Measurements from ENCODE around the gene PPP5C.

The PPP5C gene

GRCh38 chr19:46346821-46347571 is at the start of gene PPP5C:
PPP5C (plus strand) TSS chr19:46347087; CDS start chr19:46347097, 10 bp downstream.
- Histone ChIP-seq H3K4me2 (ENCODE audit: low read depth, low read length, poor library complexity, severe bottlenecking) (peak within 1 kb of the TSS; percentile 98), H2AFZ (ENCODE audit: low read length) (peak within 1 kb of the TSS; percentile 100), H3F3A (ENCODE audit: low read depth) (no peaks in the 10 kb centered on the region), H3K9me3 (ENCODE audit: insufficient read depth, low read depth, low read length) (no peaks in the 10 kb centered on the region), H3K4me1 (ENCODE audit: insufficient read depth, low read length, poor library complexity, severe bottlenecking) (peaks cover 49% of the 10 kb centered on the region), H3K79me2 (ENCODE audit: insufficient read depth, low read length) (peaks cover 50% of the 10 kb centered on the region), H4K20me1 (ENCODE audit: insufficient read depth, low read length, poor library complexity, severe bottlenecking) (peaks cover 36% of the 10 kb centered on the region), H3K27me3 (ENCODE audit: insufficient read depth, low read length, poor library complexity, severe bottlenecking) (no peaks in the 10 kb centered on the region), H3K4me3 (ENCODE audit: low read length, poor library complexity, severe bottlenecking) (peak within 1 kb of the TSS; percentile 100), H3K9ac (ENCODE audit: low read depth, low read length, poor library complexity, severe bottlenecking) (peak within 1 kb of the TSS; percentile 100), H3K9me2 (replicated peaks; ENCODE audit: low read depth, low read length) (no peaks in the 10 kb centered on the region), H3K36me3 (ENCODE audit: insufficient read depth, low read length) (peaks cover 2% of the 10 kb centered on the region; the same call in 1 of the 2 replicates)
- TF ChIP-seq EZH2phosphoT487 (IDR thresholded peaks at IDR 0.05; ENCODE audit: borderline replicate concordance) (no peak), CTCF (conservative IDR thresholded peaks at IDR 0.05; ENCODE audit: low read length) (peak; percentile 100)

- Histone ChIP-seq H3K9ac (ENCODE audit: low read depth, low read length, poor library complexity, severe bottlenecking) (no peak overlapping the region), H3K4me2 (ENCODE audit: low read depth, low read length, poor library complexity, severe bottlenecking) (no peak overlapping the region)
- no peak for TF ChIP-seq CTCF (conservative IDR thresholded peaks at IDR 0.05; ENCODE audit: low read length)
- TF ChIP-seq EZH2phosphoT487 (IDR thresholded peaks at IDR 0.05; ENCODE audit: borderline replicate concordance), result no peak
Observed at GRCh38 chr19:46297700-46298478, 49.0 kb upstream of the PPP5C start.

GRCh38 chr19:46298479-46299003 is 48.3 kb upstream of the PPP5C start:
- Histone ChIP-seq H3K79me2 (ENCODE audit: insufficient read depth, low read length) (no peaks in the 10 kb centered on the region), H3K4me1 (ENCODE audit: insufficient read depth, low read length, poor library complexity, severe bottlenecking) (peaks cover 8% of the 10 kb centered on the region), H3K27me3 (ENCODE audit: insufficient read depth, low read length, poor library complexity, severe bottlenecking) (no peaks in the 10 kb centered on the region), H3K4me3 (ENCODE audit: low read length, poor library complexity, severe bottlenecking) (peak overlapping the region; percentile 2), H2AFZ (ENCODE audit: low read length) (peak overlapping the region; percentile 56; the same call in 1 of the 2 replicates), H3K9ac (ENCODE audit: low read depth, low read length, poor library complexity, severe bottlenecking) (no peak overlapping the region), H3F3A (ENCODE audit: low read depth) (no peaks in the 10 kb centered on the region), H4K20me1 (ENCODE audit: insufficient read depth, low read length, poor library complexity, severe bottlenecking) (no peaks in the 10 kb centered on the region), H3K9me3 (ENCODE audit: insufficient read depth, low read depth, low read length) (no peaks in the 10 kb centered on the region), H3K36me3 (ENCODE audit: insufficient read depth, low read length) (no peaks in the 10 kb centered on the region), H3K9me2 (replicated peaks; ENCODE audit: low read depth, low read length) (no peaks in the 10 kb centered on the region), H3K4me2 (ENCODE audit: low read depth, low read length, poor library complexity, severe bottlenecking) (peak overlapping the region; percentile 51)
- TF ChIP-seq EZH2phosphoT487 (IDR thresholded peaks at IDR 0.05; ENCODE audit: borderline replicate concordance) (no peak), CTCF (conservative IDR thresholded peaks at IDR 0.05; ENCODE audit: low read length) (no peak)

More at GRCh38 chr19:46297700-46298478, 49.0 kb upstream of the PPP5C start:
- Histone ChIP-seq H3K9me3 (ENCODE audit: insufficient read depth, low read depth, low read length) (no peaks in the 10 kb centered on the region), H3F3A (ENCODE audit: low read depth) (no peaks in the 10 kb centered on the region), H3K79me2 (ENCODE audit: insufficient read depth, low read length) (no peaks in the 10 kb centered on the region), H3K4me3 (ENCODE audit: low read length, poor library complexity, severe bottlenecking) (no peak overlapping the region), H3K9me2 (replicated peaks; ENCODE audit: low read depth, low read length) (no peaks in the 10 kb centered on the region), H3K4me1 (ENCODE audit: insufficient read depth, low read length, poor library complexity, severe bottlenecking) (peaks cover 8% of the 10 kb centered on the region), H3K36me3 (ENCODE audit: insufficient read depth, low read length) (no peaks in the 10 kb centered on the region), H2AFZ (ENCODE audit: low read length) (no peak overlapping the region), H4K20me1 (ENCODE audit: insufficient read depth, low read length, poor library complexity, severe bottlenecking) (no peaks in the 10 kb centered on the region), H3K27me3 (ENCODE audit: insufficient read depth, low read length, poor library complexity, severe bottlenecking) (no peaks in the 10 kb centered on the region)
